Measurements from ENCODE around the gene TGFBR2. TPM values are rescaled to one million over a fixed set of nuclear protein-coding genes. Genes with fewer than 3 reads are reported as not detected.

TGFBR2 gene
- total and polyA plus RNA-seq, 2 of the 13 experiments (the other 11 are each of a cell fraction or from before 2014, with no cell fraction given) = 82.2 to 187 TPM

DNA sequence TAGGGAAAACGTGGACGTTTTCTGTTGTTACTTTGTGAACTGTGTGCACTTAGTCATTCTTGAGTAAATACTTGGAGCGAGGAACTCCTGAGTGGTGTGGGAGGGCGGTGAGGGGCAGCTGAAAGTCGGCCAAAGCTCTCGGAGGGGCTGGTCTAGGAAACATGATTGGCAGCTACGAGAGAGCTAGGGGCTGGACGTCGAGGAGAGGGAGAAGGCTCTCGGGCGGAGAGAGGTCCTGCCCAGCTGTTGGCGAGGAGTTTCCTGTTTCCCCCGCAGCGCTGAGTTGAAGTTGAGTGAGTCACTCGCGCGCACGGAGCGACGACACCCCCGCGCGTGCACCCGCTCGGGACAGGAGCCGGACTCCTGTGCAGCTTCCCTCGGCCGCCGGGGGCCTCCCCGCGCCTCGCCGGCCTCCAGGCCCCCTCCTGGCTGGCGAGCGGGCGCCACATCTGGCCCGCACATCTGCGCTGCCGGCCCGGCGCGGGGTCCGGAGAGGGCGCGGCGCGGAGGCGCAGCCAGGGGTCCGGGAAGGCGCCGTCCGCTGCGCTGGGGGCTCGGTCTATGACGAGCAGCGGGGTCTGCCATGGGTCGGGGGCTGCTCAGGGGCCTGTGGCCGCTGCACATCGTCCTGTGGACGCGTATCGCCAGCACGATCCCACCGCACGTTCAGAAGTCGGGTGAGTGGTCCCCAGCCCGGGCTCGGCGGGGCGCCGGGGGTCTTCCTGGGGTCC is at the start of gene TGFBR2 (continued):
- TF ChIP-seq, protein P1, sequence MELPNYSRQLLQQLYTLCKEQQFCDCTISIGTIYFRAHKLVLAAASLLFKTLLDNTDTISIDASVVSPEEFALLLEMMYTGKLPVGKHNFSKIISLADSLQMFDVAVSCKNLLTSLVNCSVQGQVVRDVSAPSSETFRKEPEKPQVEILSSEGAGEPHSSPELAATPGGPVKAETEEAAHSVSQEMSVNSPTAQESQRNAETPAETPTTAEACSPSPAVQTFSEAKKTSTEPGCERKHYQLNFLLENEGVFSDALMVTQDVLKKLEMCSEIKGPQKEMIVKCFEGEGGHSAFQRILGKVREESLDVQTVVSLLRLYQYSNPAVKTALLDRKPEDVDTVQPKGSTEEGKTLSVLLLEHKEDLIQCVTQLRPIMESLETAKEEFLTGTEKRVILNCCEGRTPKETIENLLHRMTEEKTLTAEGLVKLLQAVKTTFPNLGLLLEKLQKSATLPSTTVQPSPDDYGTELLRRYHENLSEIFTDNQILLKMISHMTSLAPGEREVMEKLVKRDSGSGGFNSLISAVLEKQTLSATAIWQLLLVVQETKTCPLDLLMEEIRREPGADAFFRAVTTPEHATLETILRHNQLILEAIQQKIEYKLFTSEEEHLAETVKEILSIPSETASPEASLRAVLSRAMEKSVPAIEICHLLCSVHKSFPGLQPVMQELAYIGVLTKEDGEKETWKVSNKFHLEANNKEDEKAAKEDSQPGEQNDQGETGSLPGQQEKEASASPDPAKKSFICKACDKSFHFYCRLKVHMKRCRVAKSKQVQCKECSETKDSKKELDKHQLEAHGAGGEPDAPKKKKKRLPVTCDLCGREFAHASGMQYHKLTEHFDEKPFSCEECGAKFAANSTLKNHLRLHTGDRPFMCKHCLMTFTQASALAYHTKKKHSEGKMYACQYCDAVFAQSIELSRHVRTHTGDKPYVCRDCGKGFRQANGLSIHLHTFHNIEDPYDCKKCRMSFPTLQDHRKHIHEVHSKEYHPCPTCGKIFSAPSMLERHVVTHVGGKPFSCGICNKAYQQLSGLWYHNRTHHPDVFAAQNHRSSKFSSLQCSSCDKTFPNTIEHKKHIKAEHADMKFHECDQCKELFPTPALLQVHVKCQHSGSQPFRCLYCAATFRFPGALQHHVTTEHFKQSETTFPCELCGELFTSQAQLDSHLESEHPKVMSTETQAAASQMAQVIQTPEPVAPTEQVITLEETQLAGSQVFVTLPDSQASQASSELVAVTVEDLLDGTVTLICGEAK (IDR thresholded peaks at IDR 0.05) = no peak
- TF ChIP-seq, protein P1 (CRISPR knock-in tag; IDR thresholded peaks at IDR 0.05) = peak; percentile 48; the same call in 1 of the 2 replicates
- peak; percentile 37; the same call in 1 of the 2 replicates for TF ChIP-seq MAFF (IDR thresholded peaks at IDR 0.05; ENCODE audit: low read depth, low read length)
- TF ChIP-seq ZNF878 (CRISPR knock-in tag; IDR thresholded peaks at IDR 0.05) = peak; percentile 95
- TF ChIP-seq TCF7L2 (IDR thresholded peaks at IDR 0.05; ENCODE audit: low read depth, low read length) = no peak
- TF ChIP-seq ZMAT3 (CRISPR knock-in tag; conservative IDR thresholded peaks at IDR 0.05) = 0 out of 2 replicates have a peak, but pooled peaks have one; percentile 55
- no peak for TF ChIP-seq ZBTB3 (CRISPR knock-in tag; IDR thresholded peaks at IDR 0.05; ENCODE audit: borderline replicate concordance, low read depth)
- TF ChIP-seq, protein P2, sequence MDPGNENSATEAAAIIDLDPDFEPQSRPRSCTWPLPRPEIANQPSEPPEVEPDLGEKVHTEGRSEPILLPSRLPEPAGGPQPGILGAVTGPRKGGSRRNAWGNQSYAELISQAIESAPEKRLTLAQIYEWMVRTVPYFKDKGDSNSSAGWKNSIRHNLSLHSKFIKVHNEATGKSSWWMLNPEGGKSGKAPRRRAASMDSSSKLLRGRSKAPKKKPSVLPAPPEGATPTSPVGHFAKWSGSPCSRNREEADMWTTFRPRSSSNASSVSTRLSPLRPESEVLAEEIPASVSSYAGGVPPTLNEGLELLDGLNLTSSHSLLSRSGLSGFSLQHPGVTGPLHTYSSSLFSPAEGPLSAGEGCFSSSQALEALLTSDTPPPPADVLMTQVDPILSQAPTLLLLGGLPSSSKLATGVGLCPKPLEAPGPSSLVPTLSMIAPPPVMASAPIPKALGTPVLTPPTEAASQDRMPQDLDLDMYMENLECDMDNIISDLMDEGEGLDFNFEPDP (CRISPR knock-in tag; conservative IDR thresholded peaks at IDR 0.05) = peak; percentile 96; the same call in 1 of the 2 replicates
- TF ChIP-seq ELF3 (CRISPR knock-in tag; IDR thresholded peaks at IDR 0.05) = peak; percentile 89
- TF ChIP-seq, protein P3, sequence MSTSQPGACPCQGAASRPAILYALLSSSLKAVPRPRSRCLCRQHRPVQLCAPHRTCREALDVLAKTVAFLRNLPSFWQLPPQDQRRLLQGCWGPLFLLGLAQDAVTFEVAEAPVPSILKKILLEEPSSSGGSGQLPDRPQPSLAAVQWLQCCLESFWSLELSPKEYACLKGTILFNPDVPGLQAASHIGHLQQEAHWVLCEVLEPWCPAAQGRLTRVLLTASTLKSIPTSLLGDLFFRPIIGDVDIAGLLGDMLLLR (CRISPR knock-in tag; IDR thresholded peaks at IDR 0.05) = no peak
- no peak for TF ChIP-seq ISX (CRISPR knock-in tag; conservative IDR thresholded peaks at IDR 0.05)
- TF ChIP-seq, protein P4, sequence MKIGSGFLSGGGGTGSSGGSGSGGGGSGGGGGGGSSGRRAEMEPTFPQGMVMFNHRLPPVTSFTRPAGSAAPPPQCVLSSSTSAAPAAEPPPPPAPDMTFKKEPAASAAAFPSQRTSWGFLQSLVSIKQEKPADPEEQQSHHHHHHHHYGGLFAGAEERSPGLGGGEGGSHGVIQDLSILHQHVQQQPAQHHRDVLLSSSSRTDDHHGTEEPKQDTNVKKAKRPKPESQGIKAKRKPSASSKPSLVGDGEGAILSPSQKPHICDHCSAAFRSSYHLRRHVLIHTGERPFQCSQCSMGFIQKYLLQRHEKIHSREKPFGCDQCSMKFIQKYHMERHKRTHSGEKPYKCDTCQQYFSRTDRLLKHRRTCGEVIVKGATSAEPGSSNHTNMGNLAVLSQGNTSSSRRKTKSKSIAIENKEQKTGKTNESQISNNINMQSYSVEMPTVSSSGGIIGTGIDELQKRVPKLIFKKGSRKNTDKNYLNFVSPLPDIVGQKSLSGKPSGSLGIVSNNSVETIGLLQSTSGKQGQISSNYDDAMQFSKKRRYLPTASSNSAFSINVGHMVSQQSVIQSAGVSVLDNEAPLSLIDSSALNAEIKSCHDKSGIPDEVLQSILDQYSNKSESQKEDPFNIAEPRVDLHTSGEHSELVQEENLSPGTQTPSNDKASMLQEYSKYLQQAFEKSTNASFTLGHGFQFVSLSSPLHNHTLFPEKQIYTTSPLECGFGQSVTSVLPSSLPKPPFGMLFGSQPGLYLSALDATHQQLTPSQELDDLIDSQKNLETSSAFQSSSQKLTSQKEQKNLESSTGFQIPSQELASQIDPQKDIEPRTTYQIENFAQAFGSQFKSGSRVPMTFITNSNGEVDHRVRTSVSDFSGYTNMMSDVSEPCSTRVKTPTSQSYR (CRISPR knock-in tag; IDR thresholded peaks at IDR 0.05; ENCODE audit: borderline replicate concordance) = peak; percentile 49; the same call in 1 of the 2 replicates
- no peak for TF ChIP-seq ZNF160 (CRISPR knock-in tag; IDR thresholded peaks at IDR 0.05)
- no peak for TF ChIP-seq ZZZ3 (CRISPR knock-in tag; IDR thresholded peaks at IDR 0.05; ENCODE audit: borderline replicate concordance)
- peak; percentile 54; the same call in 1 of the 2 replicates for TF ChIP-seq HMG20B (CRISPR knock-in tag; conservative IDR thresholded peaks at IDR 0.05)

Measured in HepG2 (cell line).